GM18867 (cell line): ENCODE results near the gene BCL3.
"Not testable (repeated sequence)": the region's sequence is repeated elsewhere in the genome, so short reads cannot be mapped to it uniquely, and the experiment has no call there.

Source experiments
- ATAC-seq: cut with Tn5 transposase; IDR thresholded peaks from one replicate; pipeline ENCODE4 v1.9.1; 2021; ENCODE audit warnings: mild to moderate bottlenecking, moderate library complexity; ENCODE audit not compliant: unreplicated experiment

The BCL3 gene

GRCh38 chr19:44757057-44757734 is 8.7 kb downstream of the BCL3 start:
- ATAC-seq, result no peak

GRCh38 chr19:44757735-44758505 is 9.4 kb downstream of the BCL3 start:
- ATAC-seq, result no peak

- no peak for ATAC-seq
Measured at GRCh38 chr19:44758596-44758995, 10.1 kb downstream of the BCL3 start.

GRCh38 chr19:44759083-44759804 is 10.7 kb downstream of the BCL3 start:
- ATAC-seq, result no peak

- ATAC-seq, result no peak
Measured at GRCh38 chr19:44762038-44762437, 13.5 kb downstream of the BCL3 start.

- ATAC-seq, result no peak
Measured at GRCh38 chr19:44765033-44765948, 16.8 kb downstream of the BCL3 start.

GRCh38 chr19:44765949-44766335 is 17.4 kb downstream of the BCL3 start:
- no peak for ATAC-seq

GRCh38 chr19:44767295-44768180 is 19.0 kb downstream of the BCL3 start:
- ATAC-seq, result no peak

- peak; percentile 97 for ATAC-seq
Measured at GRCh38 chr19:44770550-44771257, 22.2 kb downstream of the BCL3 start.

GRCh38 chr19:44772144-44772543 is 23.6 kb downstream of the BCL3 start:
- not testable (repeated sequence) for ATAC-seq

GRCh38 chr19:44772959-44773358 is 24.5 kb downstream of the BCL3 start:
- no peak for ATAC-seq

- no peak for ATAC-seq
Measured at GRCh38 chr19:44775676-44776240, 27.2 kb downstream of the BCL3 start.

GRCh38 chr19:44776402-44777096 is 28.0 kb downstream of the BCL3 start:
- no peak for ATAC-seq

- no peak for ATAC-seq
Measured at GRCh38 chr19:44777715-44778347, 29.3 kb downstream of the BCL3 start, which contains the start of gene CBLC. Gene CBLC (plus strand): TSS chr19:44777890. CDS start chr19:44777932, 42 bp downstream.

- no peak for ATAC-seq
Measured at GRCh38 chr19:44779150-44779549, 30.6 kb downstream of the BCL3 start.

GRCh38 chr19:44781694-44782093 is 33.2 kb downstream of the BCL3 start:
- ATAC-seq, result not testable (repeated sequence)

- no peak for ATAC-seq
Measured at GRCh38 chr19:44782729-44783128, 34.2 kb downstream of the BCL3 start.

GRCh38 chr19:44783545-44783944 is 35.0 kb downstream of the BCL3 start:
- no peak for ATAC-seq
